Left lung (tissue), 10 donors: ENCODE measurements around the gene APBA2. TPM values are rescaled to one million over a fixed set of nuclear protein-coding genes. Genes with fewer than 3 reads are reported as not detected.
"Not testable (repeated sequence)": the region's sequence is repeated elsewhere in the genome, so short reads cannot be mapped to it uniquely, and the experiment has no call there.

ENCODE experiments used
- ATAC-seq: fragments of 200-7000 bp; cut with Tn5 transposase; one replicate; pipeline ENCODE4 v1.9.1; 2020; ENCODE audit warnings: moderate library complexity
- DNase-seq, 4 donors: peaks; one replicate each; pipeline ENCODE4 v3.0.0-alpha.2; 2013 to 2020
- H3K27ac ChIP-seq, 2 donors: fragments of 200-600 bp; sonication (generic) in 1 of 2; one replicate each; pipeline versions ENCODE4 v1.5.0 to v1.8.0; 2020 to 2021
- H3K27me3 ChIP-seq, 2 donors: fragments of 200-600 bp; sonication (generic) in 1 of 2; one replicate each; pipeline versions ENCODE4 v1.5.0 to v1.8.0; 2020 to 2021
- H3K36me3 ChIP-seq, 2 donors: fragments of 200-600 bp; sonication (generic) in 1 of 2; one replicate each; pipeline versions ENCODE4 v1.5.0 to v1.8.0; 2020 to 2021
- H3K4me1 ChIP-seq, 2 donors: fragments of 200-600 bp; one replicate each; pipeline ENCODE4 v1.8.0; 2021
- H3K4me3 ChIP-seq, 2 donors: fragments of 200-600 bp; sonication (generic) in 1 of 2; one replicate each; pipeline versions ENCODE4 v1.5.0 to v1.8.0; 2020 to 2021; ENCODE audit warnings: mild to moderate bottlenecking in 1 of 2
- H3K9me3 ChIP-seq, 2 donors: fragments of 200-600 bp; sonication (generic) in 1 of 2; one replicate each; pipeline versions ENCODE4 v1.5.0 to v1.8.0; 2020 to 2021
- intact Hi-C, 2 donors: fragments of 100-400 bp; cut with DNase I; formaldehyde crosslinking; loops; one replicate each; pipeline versions ENCODE4 v1.11.2 to v1.14.2; 2022
- polyA plus RNA-seq, 6 donors: library from polyadenylated mRNA; unstranded; fragments of 120-200 nt; gene quantifications; one replicate each; pipeline ENCODE4 v1.2.1, GENCODE V29; 2013; ENCODE audit not compliant: insufficient read length in 6 of 6
- total RNA-seq, 2 donors: library from RNA; stranded (reverse); fragmentation: NEBNext Ultra II Directional; extraction: Animal tissue kit (Norgen Biotek cat#: 25700); gene quantifications; one replicate each; pipeline ENCODE4 v1.2.1, GENCODE V29; 2021
- TF ChIP-seq, protein P1 (sequence below), 2 donors: fragments of 200-600 bp; sonication (generic) in 1 of 2; IDR thresholded peaks; one replicate each; pipeline versions ENCODE4 v1.5.0 to v1.8.0; 2021; ENCODE audit warnings: antibody characterized with exemption in 2 of 2
- donor health status: DM: no; HTN: yes; CAD: no.
- donor health status: DM: no; HTN: no; CAD: no.

The APBA2 gene
- total and polyA plus RNA-seq, 8 donors = 3.9 to 18.4 (median 11.1) TPM

DNA sequence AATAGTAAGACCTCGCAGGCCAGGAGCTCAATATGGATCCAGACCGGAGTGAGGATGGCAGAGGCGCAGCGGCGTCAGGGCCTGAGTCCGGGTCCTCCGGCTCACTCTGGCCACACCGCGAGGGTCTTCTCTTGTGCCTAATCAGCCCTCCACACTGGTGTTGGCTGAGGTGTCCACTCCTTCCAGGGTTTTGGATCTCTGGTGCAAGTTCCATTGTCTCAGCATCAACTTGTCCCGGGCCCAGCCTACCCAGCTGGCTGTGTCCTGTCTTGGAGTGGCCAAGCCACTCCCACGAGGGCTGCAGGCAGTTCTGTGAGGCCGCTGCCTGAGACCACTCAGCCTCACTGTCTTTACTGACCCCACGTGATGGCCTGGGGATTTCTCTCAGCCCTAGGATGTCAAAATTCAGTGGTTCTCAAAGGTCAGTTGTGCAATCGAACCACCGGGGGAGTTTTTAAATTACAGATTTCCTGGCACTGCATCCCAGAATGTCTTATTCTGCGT lies 24.7 kb upstream of the APBA2 start:
- H3K27me3 ChIP-seq = no peaks in the 10 kb centered on the region
- no peaks in the 10 kb centered on the region for H3K9me3 ChIP-seq
- H3K27ac ChIP-seq = no peak overlapping the region
- no peaks in the 10 kb centered on the region for H3K4me1 ChIP-seq
- H3K36me3 ChIP-seq = no peaks in the 10 kb centered on the region
- DNase-seq (peak in 3 of 4 donors; percentile 40 to 90 (median 57)), ATAC-seq (peak; percentile 87)
- TF ChIP-seq, protein P1, sequence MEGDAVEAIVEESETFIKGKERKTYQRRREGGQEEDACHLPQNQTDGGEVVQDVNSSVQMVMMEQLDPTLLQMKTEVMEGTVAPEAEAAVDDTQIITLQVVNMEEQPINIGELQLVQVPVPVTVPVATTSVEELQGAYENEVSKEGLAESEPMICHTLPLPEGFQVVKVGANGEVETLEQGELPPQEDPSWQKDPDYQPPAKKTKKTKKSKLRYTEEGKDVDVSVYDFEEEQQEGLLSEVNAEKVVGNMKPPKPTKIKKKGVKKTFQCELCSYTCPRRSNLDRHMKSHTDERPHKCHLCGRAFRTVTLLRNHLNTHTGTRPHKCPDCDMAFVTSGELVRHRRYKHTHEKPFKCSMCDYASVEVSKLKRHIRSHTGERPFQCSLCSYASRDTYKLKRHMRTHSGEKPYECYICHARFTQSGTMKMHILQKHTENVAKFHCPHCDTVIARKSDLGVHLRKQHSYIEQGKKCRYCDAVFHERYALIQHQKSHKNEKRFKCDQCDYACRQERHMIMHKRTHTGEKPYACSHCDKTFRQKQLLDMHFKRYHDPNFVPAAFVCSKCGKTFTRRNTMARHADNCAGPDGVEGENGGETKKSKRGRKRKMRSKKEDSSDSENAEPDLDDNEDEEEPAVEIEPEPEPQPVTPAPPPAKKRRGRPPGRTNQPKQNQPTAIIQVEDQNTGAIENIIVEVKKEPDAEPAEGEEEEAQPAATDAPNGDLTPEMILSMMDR (IDR thresholded peaks at IDR 0.05) = no peak
- intact Hi-C loops = no loop called here
- no peak overlapping the region for H3K4me3 ChIP-seq

DNA sequence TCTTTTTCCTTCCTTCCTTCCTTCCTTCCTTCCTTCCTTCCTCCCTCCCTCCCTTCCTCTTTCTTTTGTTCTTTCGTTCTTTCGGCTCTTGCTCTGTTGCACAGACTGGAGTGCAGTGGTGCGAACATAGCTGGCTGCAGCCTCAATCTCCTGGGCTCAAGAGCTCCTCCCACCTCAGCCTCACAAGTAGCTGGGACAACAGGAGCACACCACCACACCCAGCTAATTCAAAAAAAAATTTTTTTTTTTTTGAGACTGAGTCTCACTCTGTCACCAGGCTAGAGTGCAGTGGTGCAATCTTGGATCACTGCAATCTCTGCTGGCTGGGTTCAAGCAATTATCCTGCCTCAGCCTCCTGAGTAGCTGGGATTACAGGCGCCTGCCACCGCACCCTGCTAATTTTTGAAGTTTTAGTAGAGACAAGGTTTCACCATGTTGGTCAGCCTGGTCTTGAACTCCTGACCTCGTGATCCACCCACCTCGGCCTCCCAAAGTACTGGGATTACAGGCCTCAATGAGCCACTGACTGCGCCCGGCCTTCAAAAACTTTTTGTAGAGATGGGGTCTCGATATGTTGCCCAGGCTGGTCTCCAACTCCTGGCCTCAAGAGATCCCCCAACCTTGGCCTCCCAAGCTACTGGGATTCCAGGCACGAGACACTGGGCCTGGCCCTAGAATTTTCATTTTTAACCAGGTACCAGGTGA lies 24.0 kb upstream of the APBA2 start:
- H3K4me3 ChIP-seq, DNase-seq, H3K9me3 ChIP-seq, H3K36me3 ChIP-seq, H3K27me3 ChIP-seq, H3K27ac ChIP-seq, H3K4me1 ChIP-seq, intact Hi-C loops: not testable (repeated sequence)
- ATAC-seq = peak; percentile 23

DNA sequence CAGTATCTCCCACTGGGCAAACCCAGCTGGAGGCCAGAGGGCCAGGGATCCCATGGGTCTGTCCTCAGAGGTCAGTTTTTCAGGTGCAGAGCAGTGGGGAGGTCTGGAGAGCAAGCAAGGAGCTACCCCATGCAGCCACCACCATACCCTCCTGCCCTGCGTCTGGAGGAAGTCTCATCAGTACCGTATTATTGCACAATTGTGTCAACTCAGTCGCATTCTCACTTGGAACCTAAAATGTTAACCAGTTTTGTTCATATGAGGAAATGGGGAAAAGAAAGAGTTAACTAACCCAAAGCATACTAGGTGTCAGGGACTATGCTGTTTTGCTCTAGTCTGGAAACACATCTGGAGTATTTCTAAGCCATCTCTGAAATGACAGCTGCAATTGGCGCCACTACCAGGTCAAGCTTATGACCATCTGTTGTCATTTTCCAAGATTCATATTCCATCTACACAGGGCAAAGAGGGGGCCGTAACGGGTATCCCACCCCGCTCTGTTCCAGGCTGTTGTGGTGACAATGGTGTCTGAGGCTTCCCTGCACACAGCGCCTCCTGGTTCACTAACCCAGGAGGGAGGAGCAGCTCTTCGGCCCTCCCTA lies 16.9 kb upstream of the APBA2 start:
- TF ChIP-seq, protein P1 (IDR thresholded peaks at IDR 0.05) = no peak
- ATAC-seq = no peak
- H3K27me3 ChIP-seq = no peaks in the 10 kb centered on the region

DNA sequence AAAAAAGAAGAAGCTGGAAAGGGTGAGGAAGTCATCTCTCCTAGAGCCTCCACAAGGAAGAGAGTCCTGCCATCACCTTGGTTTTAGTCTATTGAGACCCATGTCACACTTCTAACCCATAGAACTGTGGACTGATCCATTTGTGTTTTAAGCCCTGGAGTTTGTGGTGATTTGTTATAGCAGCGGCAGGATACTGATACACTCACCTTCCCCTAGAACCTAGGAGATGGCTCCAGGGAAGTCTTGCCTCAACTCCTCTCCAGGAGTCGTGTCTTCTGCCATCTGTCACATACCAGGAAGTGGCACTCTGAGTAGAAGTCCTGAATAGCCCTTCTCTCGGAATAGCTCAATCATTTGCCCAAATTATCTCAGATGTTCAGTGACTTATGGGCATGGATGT lies 14.6 kb upstream of the APBA2 start:
- intact Hi-C loops = no loop called here
- Histone ChIP-seq H3K9me3 (peaks cover 0 to 2% of the 10 kb centered on the region in 2 donors), H3K4me1 (no peaks in the 10 kb centered on the region), H3K27ac (no peak overlapping the region), H3K4me3 (no peak overlapping the region), H3K36me3 (no peaks in the 10 kb centered on the region), H3K27me3 (no peaks in the 10 kb centered on the region)
- DNase-seq = no peak
- TF ChIP-seq, protein P1 (IDR thresholded peaks at IDR 0.05) = no peak
- ATAC-seq = no peak

More for the DNA sequence above, 16.9 kb upstream of the APBA2 start:
- intact Hi-C loops = no loop called here
- Histone ChIP-seq H3K9me3 (peaks cover 0 to 2% of the 10 kb centered on the region in 2 donors), H3K27ac (no peak overlapping the region), H3K36me3 (no peaks in the 10 kb centered on the region), H3K4me3 (no peak overlapping the region), H3K4me1 (no peaks in the 10 kb centered on the region)
- DNase-seq = peak in 2 of 4 donors; percentile 34 to 49

DNA sequence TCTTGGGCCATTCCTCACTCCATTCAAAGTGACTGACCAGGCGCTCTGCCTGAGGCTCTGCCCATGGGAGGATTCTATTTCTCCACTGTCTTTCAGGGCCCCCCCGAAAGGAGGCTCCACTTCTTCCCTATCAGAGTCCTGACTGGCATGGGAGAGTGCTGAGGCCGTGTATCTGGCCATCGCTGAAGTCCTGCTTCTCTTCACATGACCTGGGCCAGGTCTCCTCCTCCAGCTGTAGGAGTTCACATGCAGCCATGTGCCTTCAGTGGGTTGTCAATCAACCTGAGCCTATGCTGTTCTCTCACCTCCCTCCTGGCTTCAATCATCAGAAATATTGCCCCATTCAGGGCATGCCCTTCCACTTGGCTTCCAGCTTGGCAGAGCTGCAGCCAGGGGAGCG lies 12.8 kb upstream of the APBA2 start:
- Histone ChIP-seq H3K9me3 (peaks cover 0 to 2% of the 10 kb centered on the region in 2 donors), H3K27ac (no peak overlapping the region), H3K4me3 (no peak overlapping the region), H3K4me1 (no peaks in the 10 kb centered on the region), H3K27me3 (no peaks in the 10 kb centered on the region), H3K36me3 (no peaks in the 10 kb centered on the region)
- ATAC-seq = no peak
- no peak for DNase-seq
- intact Hi-C loops = no loop called here
- TF ChIP-seq, protein P1 (IDR thresholded peaks at IDR 0.05) = no peak
